DOHH2 (cell line): Measurements from ENCODE around the gene EDEM3.

ENCODE experiments used
- EZH2phosphoT487 ChIP-seq: fragments of 200-600 bp; sonication (generic); IDR thresholded peaks from 2 replicates; pipeline ENCODE4 v1.6.1; 2017; ENCODE audit warnings: borderline replicate concordance, mild to moderate bottlenecking, antibody characterized with exemption, low read length, moderate library complexity, mixed read lengths
- TF ChIP-seq, protein P1 (sequence below): fragments of 200-600 bp; sonication (generic); IDR thresholded peaks from one replicate; pipeline ENCODE4 v1.5.1; 2014; ENCODE audit warnings: antibody characterized with exemption, mild to moderate bottlenecking, low read depth, low read length; ENCODE audit not compliant: poor library complexity, severe bottlenecking

DNA sequence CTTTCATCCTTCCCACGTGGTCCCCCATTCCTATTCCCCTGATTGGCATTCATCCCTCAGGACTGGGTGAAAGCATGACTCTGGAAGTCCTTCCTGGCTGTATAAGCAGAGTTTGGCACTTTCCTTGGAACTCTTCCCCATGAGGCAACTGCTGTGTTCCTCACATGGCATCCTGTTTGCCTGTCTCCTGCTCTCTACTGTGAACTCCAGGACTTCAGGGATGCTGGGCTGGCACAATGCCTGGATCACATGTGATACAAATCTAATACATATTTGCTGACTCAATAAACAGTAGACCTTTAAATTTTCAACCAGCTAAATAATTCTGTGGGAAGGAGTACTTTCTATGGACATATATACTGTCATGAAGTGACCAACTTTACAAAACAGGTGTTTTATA, 46.8 kb upstream of the EDEM3 start:
- TF ChIP-seq, protein P1, sequence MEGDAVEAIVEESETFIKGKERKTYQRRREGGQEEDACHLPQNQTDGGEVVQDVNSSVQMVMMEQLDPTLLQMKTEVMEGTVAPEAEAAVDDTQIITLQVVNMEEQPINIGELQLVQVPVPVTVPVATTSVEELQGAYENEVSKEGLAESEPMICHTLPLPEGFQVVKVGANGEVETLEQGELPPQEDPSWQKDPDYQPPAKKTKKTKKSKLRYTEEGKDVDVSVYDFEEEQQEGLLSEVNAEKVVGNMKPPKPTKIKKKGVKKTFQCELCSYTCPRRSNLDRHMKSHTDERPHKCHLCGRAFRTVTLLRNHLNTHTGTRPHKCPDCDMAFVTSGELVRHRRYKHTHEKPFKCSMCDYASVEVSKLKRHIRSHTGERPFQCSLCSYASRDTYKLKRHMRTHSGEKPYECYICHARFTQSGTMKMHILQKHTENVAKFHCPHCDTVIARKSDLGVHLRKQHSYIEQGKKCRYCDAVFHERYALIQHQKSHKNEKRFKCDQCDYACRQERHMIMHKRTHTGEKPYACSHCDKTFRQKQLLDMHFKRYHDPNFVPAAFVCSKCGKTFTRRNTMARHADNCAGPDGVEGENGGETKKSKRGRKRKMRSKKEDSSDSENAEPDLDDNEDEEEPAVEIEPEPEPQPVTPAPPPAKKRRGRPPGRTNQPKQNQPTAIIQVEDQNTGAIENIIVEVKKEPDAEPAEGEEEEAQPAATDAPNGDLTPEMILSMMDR, result no peak
- TF ChIP-seq EZH2phosphoT487, result no peak
